ENCODE measurements around the gene IGSF11.
"Not testable (repeated sequence)": the region's sequence is repeated elsewhere in the genome, so short reads cannot be mapped to it uniquely, and the experiment has no call there.

IGSF11 gene

GRCh38 chr3:119034256-119035013 is at the start of gene IGSF11:
IGSF11 (minus strand) TSS chr3:119034846; CDS start chr3:119034582, 264 bp downstream.
- no peaks in the 10 kb centered on the region for H3K79me2 ChIP-seq
- peak within 1 kb of the TSS; percentile 87 for H3K4me2 ChIP-seq (ENCODE audit: low read length)
- peak within 1 kb of the TSS; percentile 53 for H3K27ac ChIP-seq
- peak within 1 kb of the TSS; percentile 66 for H3K4me3 ChIP-seq (ENCODE audit: low read depth, low read length)
- peak within 1 kb of the TSS; percentile 86 for H2AFZ ChIP-seq
- H3K9ac ChIP-seq, result no peak within 1 kb of the TSS
- no peaks in the 10 kb centered on the region for H3K27me3 ChIP-seq (ENCODE audit: control insufficient read depth, insufficient read depth, low read length)
- peak; percentile 44 for TF ChIP-seq CTCF (IDR thresholded peaks at IDR 0.05)
- no peaks in the 10 kb centered on the region for H3K4me1 ChIP-seq
- H3K36me3 ChIP-seq (ENCODE audit: control insufficient read depth, insufficient read depth, low read length), result no peaks in the 10 kb centered on the region
- no peaks in the 10 kb centered on the region for H3K9me3 ChIP-seq (ENCODE audit: control insufficient read depth, low read length)

GRCh38 chr3:119080364-119080763 is 45.7 kb upstream of the IGSF11 start:
- TF ChIP-seq CTCF (IDR thresholded peaks at IDR 0.05), result no peak
- Histone ChIP-seq H3K9ac (no peak overlapping the region), H3K4me1 (no peaks in the 10 kb centered on the region), H3K27me3 (ENCODE audit: control insufficient read depth, insufficient read depth, low read length) (no peaks in the 10 kb centered on the region), H3K4me3 (ENCODE audit: low read depth, low read length) (no peak overlapping the region), H3K27ac (no peak overlapping the region), H3K79me2 (no peaks in the 10 kb centered on the region), H2AFZ (no peak overlapping the region), H3K4me2 (ENCODE audit: low read length) (no peak overlapping the region), H3K9me3 (ENCODE audit: control insufficient read depth, low read length) (no peaks in the 10 kb centered on the region), H3K36me3 (ENCODE audit: control insufficient read depth, insufficient read depth, low read length) (no peaks in the 10 kb centered on the region)

DNA sequence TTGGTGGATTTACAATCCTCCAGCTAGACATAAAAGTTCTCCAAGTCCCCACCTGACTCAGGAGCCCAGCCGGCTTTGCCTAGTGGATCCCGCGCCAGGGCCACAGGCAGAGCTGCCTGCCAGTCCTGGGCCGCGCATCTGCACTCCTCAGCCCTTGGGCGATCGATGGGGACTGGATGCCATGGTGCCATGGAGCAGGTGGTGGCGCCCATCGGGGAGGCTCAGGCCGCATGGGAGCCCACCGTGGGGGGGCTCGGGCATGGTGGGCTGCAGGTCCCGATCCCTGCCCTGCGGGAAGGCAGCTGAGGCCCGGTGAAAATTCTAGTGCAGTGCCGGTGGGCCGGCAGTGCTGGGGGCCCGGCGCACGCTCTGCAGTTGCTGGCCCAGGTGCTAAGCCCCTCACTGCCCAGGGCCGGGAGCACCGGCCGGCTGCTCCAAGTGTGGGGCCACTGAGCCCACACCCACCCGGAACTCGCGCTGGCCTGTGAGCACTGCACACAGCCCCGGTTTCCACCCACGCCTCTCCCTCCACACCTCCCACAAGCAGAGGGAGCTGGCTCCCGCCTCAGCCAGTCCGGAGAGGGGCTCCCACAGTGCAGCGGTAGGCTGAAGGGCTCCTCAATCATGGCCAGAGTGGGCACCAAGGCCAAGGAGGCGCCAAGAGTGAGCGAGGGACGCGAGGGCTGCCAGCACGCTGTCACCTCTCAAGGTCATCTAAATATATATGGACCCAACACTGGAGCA is 38.8 kb upstream of the IGSF11 start:
- Histone ChIP-seq H3K36me3 (ENCODE audit: control insufficient read depth, insufficient read depth, low read length) (no peaks in the 10 kb centered on the region), H3K4me3 (ENCODE audit: low read depth, low read length) (no peak overlapping the region), H3K9ac (no peak overlapping the region), H3K9me3 (ENCODE audit: control insufficient read depth, low read length) (no peaks in the 10 kb centered on the region), H3K4me2 (ENCODE audit: low read length) (no peak overlapping the region), H3K27ac (no peak overlapping the region), H3K79me2 (no peaks in the 10 kb centered on the region), H3K27me3 (ENCODE audit: control insufficient read depth, insufficient read depth, low read length) (no peaks in the 10 kb centered on the region), H2AFZ (no peak overlapping the region), H3K4me1 (no peaks in the 10 kb centered on the region)
- no peak for TF ChIP-seq CTCF (IDR thresholded peaks at IDR 0.05)

DNA sequence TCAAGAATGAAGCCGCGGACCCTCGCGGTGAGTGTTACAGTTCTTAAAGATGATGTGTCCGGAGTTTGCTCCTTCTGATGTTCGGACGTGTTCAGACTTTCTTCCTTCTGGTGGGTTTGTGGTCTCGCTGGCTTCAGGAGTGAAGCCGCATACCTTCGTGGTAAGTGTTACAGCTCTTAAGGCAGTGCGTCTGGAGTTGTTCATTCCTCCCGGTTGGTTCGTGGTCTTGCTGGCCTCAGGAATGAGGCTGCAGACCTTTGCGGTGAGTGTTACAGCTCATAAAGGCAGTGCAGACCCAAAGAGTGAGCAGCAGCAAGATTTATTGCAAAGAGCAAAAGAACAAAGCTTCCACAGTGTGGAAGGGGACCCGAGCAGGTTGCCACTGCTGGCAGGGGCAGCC is 37.8 kb upstream of the IGSF11 start:
- not testable (repeated sequence) for H2AFZ ChIP-seq; H3K9ac ChIP-seq; H3K4me1 ChIP-seq; H3K27me3 ChIP-seq (ENCODE audit: control insufficient read depth, insufficient read depth, low read length); H3K36me3 ChIP-seq (ENCODE audit: control insufficient read depth, insufficient read depth, low read length); H3K9me3 ChIP-seq (ENCODE audit: control insufficient read depth, low read length); H3K79me2 ChIP-seq; H3K4me3 ChIP-seq (ENCODE audit: low read depth, low read length); H3K27ac ChIP-seq; H3K4me2 ChIP-seq (ENCODE audit: low read length)

GRCh38 chr3:119069725-119070124 is 35.1 kb upstream of the IGSF11 start:
- Histone ChIP-seq H3K79me2 (no peaks in the 10 kb centered on the region), H3K4me1 (no peaks in the 10 kb centered on the region), H3K4me3 (ENCODE audit: low read depth, low read length) (no peak overlapping the region), H3K27me3 (ENCODE audit: control insufficient read depth, insufficient read depth, low read length) (no peaks in the 10 kb centered on the region), H2AFZ (no peak overlapping the region), H3K36me3 (ENCODE audit: control insufficient read depth, insufficient read depth, low read length) (no peaks in the 10 kb centered on the region), H3K27ac (no peak overlapping the region), H3K4me2 (ENCODE audit: low read length) (no peak overlapping the region), H3K9ac (no peak overlapping the region), H3K9me3 (ENCODE audit: control insufficient read depth, low read length) (no peaks in the 10 kb centered on the region)
- no peak for TF ChIP-seq CTCF (IDR thresholded peaks at IDR 0.05)

Measured in parathyroid adenoma (tissue), 2 donors.